K562 (cell line): ENCODE measurements around the gene TTC13. TPM values are rescaled to one million over a fixed set of nuclear protein-coding genes. Genes with fewer than 3 reads are reported as not detected.

Experiments used
- ATAC-seq: fragments of 200-7000 bp; cut with Tn5 transposase; 3 replicates; pipeline ENCODE4 v1.9.1; 2020; ENCODE audit warnings: moderate library complexity
- BruUV-seq: library from RNA; stranded (reverse); fragments of 400-500 nt; replicated peaks from 2 replicates; lab custom pipeline; 2021; lab: Mats Ljungman, UMichigan
- CTCF ChIA-PET: fragments of 300-600 bp; formaldehyde crosslinking; extraction: SDS; loops from one replicate; lab custom pipeline; 2021; ENCODE audit warnings: low intra/inter-chr PET ratio; lab: Yijun Ruan, JAX
- POLR2A ChIA-PET: fragments of 300-600, 350-650 bp; sonication (Branson Sonifier 250); formaldehyde crosslinking; extraction: SDS; loops from one replicate; lab custom pipeline; 2021; ENCODE audit warnings: antibody characterized with exemption, inconsistent platforms; lab: Yijun Ruan, JAX
- DNase-seq, 4 experiments: peaks; one replicate each; pipeline versions ENCODE4 v3.0.0 to v3.0.0-alpha.2; 2011 to 2018; ENCODE audit warnings: low spot score in 3 of 4, mixed read lengths in 3 of 4; ENCODE audit errors: extremely low read depth in 1 of 4
- FAIRE-seq: peaks from 2 replicates; lab custom pipeline; 2011; peaks lifted over from hg19 to GRCh38; lab: Jason Lieb, UNC
- H2AFZ ChIP-seq: 2 replicates; pipeline ENCODE4 v1.6.0; 2011; ENCODE audit warnings: low read depth, low read length, control low read depth, inconsistent platforms
- H3K27ac ChIP-seq: fragments of 200-600 bp; 3 replicates; pipeline ENCODE4 v1.8.0; 2011; ENCODE audit warnings: low read depth, mild to moderate bottlenecking, control low read depth, inconsistent platforms, low read length, moderate library complexity, mixed read lengths; ENCODE audit errors: extremely low read depth
- H3K27me3 ChIP-seq, 2 experiments: fragments of 300-600 bp in 1 of 2; 2 replicates in 1 of 2; 3 replicates in 1 of 2; pipeline versions ENCODE4 v1.6.0 to v1.8.0; 2011; ENCODE audit warnings: inconsistent platforms in 2 of 2, low read length in 2 of 2, mild to moderate bottlenecking in 1 of 2, mixed read lengths in 1 of 2, moderate library complexity in 1 of 2; ENCODE audit not compliant: control insufficient read depth in 2 of 2, insufficient read depth in 2 of 2
- H3K36me3 ChIP-seq: fragments of 300-600 bp; 3 replicates; pipeline ENCODE4 v1.8.0; 2011; ENCODE audit warnings: mild to moderate bottlenecking, low read length, inconsistent platforms; ENCODE audit not compliant: control insufficient read depth, insufficient read depth
- H3K4me1 ChIP-seq, 2 experiments: fragments of 200-600 bp in 1 of 2; replicated peaks in 1 of 2; 2 replicates in 1 of 2; 3 replicates in 1 of 2; pipeline versions ENCODE4 v1.5.1 to v1.8.0; 2011; ENCODE audit warnings: inconsistent platforms in 2 of 2, low read length in 2 of 2, mild to moderate bottlenecking in 1 of 2, mixed read lengths in 1 of 2, moderate library complexity in 1 of 2; ENCODE audit not compliant: control insufficient read depth in 2 of 2, insufficient read depth in 2 of 2
- H3K4me2 ChIP-seq: 2 replicates; pipeline ENCODE4 v1.6.1; 2011; ENCODE audit warnings: low read length, control low read depth, inconsistent platforms, mixed read lengths; ENCODE audit not compliant: insufficient read depth
- H3K4me3 ChIP-seq: fragments of 200-600 bp; sonication (generic), shearing (Covaris generic); 2 replicates; pipeline ENCODE4 v1.5.1; 2016; ENCODE audit warnings: control low read depth, inconsistent platforms
- H3K79me2 ChIP-seq: fragments of 200-600 bp; 3 replicates; pipeline ENCODE4 v1.8.0; 2011; ENCODE audit warnings: low read length, inconsistent platforms; ENCODE audit not compliant: control insufficient read depth, insufficient read depth
- H3K9ac ChIP-seq, 2 experiments: 2 replicates each; pipeline versions ENCODE4 v1.6.0 to v1.6.1; 2011; ENCODE audit warnings: low read depth in 2 of 2, low read length in 2 of 2, control low read depth in 1 of 2, inconsistent platforms in 1 of 2, mild to moderate bottlenecking in 1 of 2, mixed read lengths in 1 of 2; ENCODE audit not compliant: insufficient read depth in 1 of 2
- H3K9me1 ChIP-seq: one replicate; pipeline ENCODE4 v1.6.0; 2011; ENCODE audit warnings: inconsistent platforms, mild to moderate bottlenecking, low read length, moderate library complexity; ENCODE audit not compliant: control insufficient read depth, insufficient read depth
- H3K9me3 ChIP-seq: replicated peaks from 2 replicates; pipeline ENCODE4 v1.5.1; 2011; ENCODE audit warnings: low read depth, low read length, inconsistent platforms; ENCODE audit not compliant: control insufficient read depth, insufficient read depth
- H4K20me1 ChIP-seq: replicated peaks from 2 replicates; pipeline ENCODE4 v1.6.1; 2011; ENCODE audit warnings: low read length, inconsistent platforms, mixed read lengths; ENCODE audit not compliant: control insufficient read depth, insufficient read depth
- ADNP ChIP-seq: fragments of 200-800 bp; sonication (Bioruptor generic); IDR thresholded peaks from 2 replicates; pipeline ENCODE4 v1.6.1; 2016; ENCODE audit warnings: missing genetic modification characterization, missing compliant biosample characterization
- ATF1 ChIP-seq, 2 experiments: fragments of 450-650 bp in 1 of 2; IDR thresholded peaks; 2 replicates each; pipeline ENCODE4 v1.6.1; 2016; ENCODE audit warnings: missing compliant biosample characterization in 1 of 2, missing genetic modification characterization in 1 of 2
- CHD1 ChIP-seq: fragments of 200-600 bp; sonication (generic); IDR thresholded peaks from one replicate; pipeline ENCODE4 v1.6.1; 2012; ENCODE audit warnings: mild to moderate bottlenecking, moderate library complexity, low read length, inconsistent platforms
- CSDE1 ChIP-seq, 2 experiments: fragments of 450-650 bp; IDR thresholded peaks; 2 replicates each; pipeline ENCODE4 v1.6.1; 2016; ENCODE audit warnings: mild to moderate bottlenecking in 1 of 2
- DDX20 ChIP-seq: fragments of 450-650 bp; IDR thresholded peaks from 2 replicates; pipeline ENCODE4 v1.6.1; 2016; ENCODE audit warnings: missing genetic modification characterization, low read depth, mild to moderate bottlenecking, missing compliant biosample characterization, moderate library complexity
- EHMT2 ChIP-seq: fragments of 450-650 bp; IDR thresholded peaks from 2 replicates; pipeline ENCODE4 v1.6.1; 2018; ENCODE audit warnings: antibody characterized with exemption
- HNRNPUL1 ChIP-seq: fragments of 200-400 bp; formaldehyde crosslinking; IDR thresholded peaks from 2 replicates; pipeline ENCODE4 v1.6.1; 2017; ENCODE audit warnings: low read length
- MECOM ChIP-seq: fragments of 250-450 bp; sonication (Bioruptor Pico); IDR thresholded peaks from 2 replicates; pipeline ENCODE4 v1.8.0; 2022; ENCODE audit warnings: inconsistent platforms
- OTX1 ChIP-seq: fragments of 450-650 bp; formaldehyde crosslinking; IDR thresholded peaks from 2 replicates; pipeline ENCODE4 v1.4.0; 2022; ENCODE audit warnings: mild to moderate bottlenecking
- SAP30 ChIP-seq: fragments of 200-600 bp; sonication (generic); IDR thresholded peaks from 2 replicates; pipeline ENCODE4 v1.6.1; 2012; ENCODE audit warnings: borderline replicate concordance, low read depth, mild to moderate bottlenecking, moderate library complexity, low read length, control low read depth, inconsistent platforms; ENCODE audit not compliant: insufficient read depth, poor library complexity, severe bottlenecking
- TEAD4 ChIP-seq, 2 experiments: sonication (generic) in 1 of 2; formaldehyde crosslinking in 1 of 2; IDR thresholded peaks; 2 replicates each; pipeline versions ENCODE4 v1.6.1 to v1.8.0; 2012 to 2022; ENCODE audit warnings: borderline replicate concordance in 1 of 2, inconsistent platforms in 1 of 2, low read length in 1 of 2, mild to moderate bottlenecking in 1 of 2, missing genetic modification reagents in 1 of 2
- ZC3H11A ChIP-seq: IDR thresholded peaks from 2 replicates; pipeline ENCODE4 v1.6.1; 2012; ENCODE audit warnings: low read depth, low read length, improper control_type of control experiment
- ZKSCAN8 ChIP-seq: fragments of 200-800 bp; sonication (Bioruptor generic); IDR thresholded peaks from 2 replicates; pipeline ENCODE4 v1.6.1; 2016; ENCODE audit warnings: missing genetic modification characterization, missing compliant biosample characterization
- ZNF347 ChIP-seq: fragments of 450-650 bp; formaldehyde crosslinking; IDR thresholded peaks from 2 replicates; pipeline ENCODE4 v1.4.0; 2020; ENCODE audit warnings: low read depth, mild to moderate bottlenecking, moderate library complexity
- ZNF444 ChIP-seq: fragments of 250-450 bp; sonication (Bioruptor Pico); IDR thresholded peaks from 2 replicates; pipeline ENCODE4 v1.4.0; 2020; ENCODE audit warnings: mild to moderate bottlenecking, moderate library complexity
- ZNF644 ChIP-seq: fragments of 200-800 bp; sonication (Bioruptor generic); IDR thresholded peaks from 2 replicates; pipeline ENCODE4 v1.6.1; 2016; ENCODE audit warnings: low read depth, missing genetic modification characterization, missing compliant biosample characterization
- WGBS: fragments of 100-300 bp; shearing (Covaris generic); methylation state at CpG from one replicate; pipeline ENCODE4 v1.1.6; 2016; ENCODE audit warnings: low coverage, mixed read lengths; ENCODE audit not compliant: insufficient coverage; ENCODE audit errors: missing lambda C conversion rate; 5-methylcytosine and 5-hydroxymethylcytosine counted together
- in situ Hi-C: fragments of 300-500 bp; cut with MboI; formaldehyde crosslinking; loops from 4 replicates; pipeline ENCODE4 v1.15.0; 2018; ENCODE audit warnings: inconsistent platforms, mixed read lengths
- intact Hi-C: fragments of 100-400 bp; cut with micrococcal nuclease; formaldehyde crosslinking; loops from 2 replicates; pipeline ENCODE4 v1.14.2; 2022
- polyA plus RNA-seq, 8 experiments: library from polyadenylated mRNA; depleted of rRNA in 4 of 8; stranded (reverse) in 5 of 8; unstranded in 3 of 8; fragments of >200 nt; fragmentation: Nextera tagmentation in 2 of 8; fragmentation: Illumina TruSeq in 1 of 8; extraction: Ambion mirVana in 2 of 8; extraction: Trizol in 1 of 8; gene quantifications; 2 replicates each; pipeline versions ENCODE4 v1.2.1 to v1.2.3, GENCODE V29; 2011 to 2014; ENCODE audit warnings: inconsistent platforms in 1 of 8, missing spikeins in 1 of 8
- total RNA-seq, 7 experiments: library from RNA; depleted of rRNA in 6 of 7; stranded (reverse); fragments of >200 nt in 6 of 7; fragmentation: Illumina TruSeq in 2 of 7; extraction: Trizol in 2 of 7; gene quantifications; 2 replicates each; pipeline versions ENCODE4 v1.2.1 to v1.2.3, GENCODE V29; 2011 to 2021; ENCODE audit warnings: low replicate concordance in 1 of 7
- TF ChIP-seq, protein P1 (sequence below): fragments of 150-350 bp; IDR thresholded peaks from 2 replicates; pipeline ENCODE4 v1.6.1; 2014; ENCODE audit warnings: low read depth, mild to moderate bottlenecking, low read length, borderline replicate concordance
- TF ChIP-seq, protein P2 (sequence below): fragments of 150-350 bp; conservative IDR thresholded peaks from 2 replicates; pipeline ENCODE4 v1.6.1; 2014; ENCODE audit warnings: low read length

Gene TTC13
- total and polyA plus RNA-seq, 9 of the 15 experiments (the other 6 are each of a cell fraction or from before 2014, with no cell fraction given): 1.7 to 13.8 (median 9.6) TPM

DNA sequence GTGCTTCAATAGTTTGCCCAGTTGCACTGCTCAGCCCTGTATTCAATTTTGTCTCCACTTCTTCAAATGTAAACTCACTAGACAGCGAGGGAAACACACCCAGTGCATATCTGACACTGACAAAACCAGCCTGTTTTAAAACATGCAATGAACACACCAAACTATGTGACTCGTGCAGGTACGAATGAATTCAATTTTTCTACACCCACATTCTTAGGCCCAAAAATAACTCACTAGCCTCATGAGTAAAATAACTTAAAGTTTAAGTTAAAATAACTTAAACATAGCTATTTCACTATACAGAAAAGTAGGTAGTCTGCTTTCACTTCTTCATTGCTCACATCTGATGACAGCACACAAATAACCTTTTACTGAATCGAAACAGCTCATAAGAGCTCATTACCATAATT, 21.1 kb downstream of the TTC13 start:
- no peaks in the 10 kb centered on the region for H3K79me2 ChIP-seq
- no TSS peak for BruUV-seq
- in situ Hi-C loops: no loop called here
- H3K9me3 ChIP-seq: no peaks in the 10 kb centered on the region
- no peaks in the 10 kb centered on the region for H4K20me1 ChIP-seq
- DNase-seq: no peak
- FAIRE-seq: no peak
- ChIA-PET POLR2A (interaction anchor here (2.2 kb wide), 1 partner anchor 15 kb away, joined by 15 read pairs; no protein-coding TSS in a partner anchor), CTCF (no interaction called here)
- 0 out of 3 replicates have a peak, but pooled peaks cover 6% of the 10 kb centered on the region for H3K36me3 ChIP-seq
- no peak overlapping the region for H3K4me2 ChIP-seq
- H3K4me1 ChIP-seq: no peaks in the 10 kb centered on the region
- no peak for ATAC-seq
- H3K9ac ChIP-seq: no peak overlapping the region
- no peaks in the 10 kb centered on the region for H3K27me3 ChIP-seq
- no peak overlapping the region for H3K4me3 ChIP-seq
- H3K27ac ChIP-seq: no peak overlapping the region
- TF ChIP-seq TEAD4 (IDR thresholded peaks at IDR 0.05; ENCODE audit: low read length) (no peak), TEAD4 (CRISPR knock-in tag; IDR thresholded peaks at IDR 0.05; ENCODE audit: borderline replicate concordance) (no peak), ZNF444 (no peak), ZNF347 (CRISPR knock-in tag) (no peak), ZNF644 (tag) (no peak), SAP30 (no peak), ATF1 (CRISPR knock-in tag; IDR thresholded peaks at IDR 0.05) (no peak), ATF1 (tag; IDR thresholded peaks at IDR 0.05) (no peak), MECOM (CRISPR knock-in tag) (no peak), OTX1 (CRISPR knock-in tag) (no peak), CSDE1 (IDR thresholded peaks at IDR 0.05) (no peak), ZKSCAN8 (CRISPR knock-in tag) (no peak), ADNP (tag) (no peak), CHD1 (no peak), DDX20 (tag) (no peak), ZC3H11A (no peak), HNRNPUL1 (no peak), EHMT2 (no peak)
- TF ChIP-seq, protein P1, sequence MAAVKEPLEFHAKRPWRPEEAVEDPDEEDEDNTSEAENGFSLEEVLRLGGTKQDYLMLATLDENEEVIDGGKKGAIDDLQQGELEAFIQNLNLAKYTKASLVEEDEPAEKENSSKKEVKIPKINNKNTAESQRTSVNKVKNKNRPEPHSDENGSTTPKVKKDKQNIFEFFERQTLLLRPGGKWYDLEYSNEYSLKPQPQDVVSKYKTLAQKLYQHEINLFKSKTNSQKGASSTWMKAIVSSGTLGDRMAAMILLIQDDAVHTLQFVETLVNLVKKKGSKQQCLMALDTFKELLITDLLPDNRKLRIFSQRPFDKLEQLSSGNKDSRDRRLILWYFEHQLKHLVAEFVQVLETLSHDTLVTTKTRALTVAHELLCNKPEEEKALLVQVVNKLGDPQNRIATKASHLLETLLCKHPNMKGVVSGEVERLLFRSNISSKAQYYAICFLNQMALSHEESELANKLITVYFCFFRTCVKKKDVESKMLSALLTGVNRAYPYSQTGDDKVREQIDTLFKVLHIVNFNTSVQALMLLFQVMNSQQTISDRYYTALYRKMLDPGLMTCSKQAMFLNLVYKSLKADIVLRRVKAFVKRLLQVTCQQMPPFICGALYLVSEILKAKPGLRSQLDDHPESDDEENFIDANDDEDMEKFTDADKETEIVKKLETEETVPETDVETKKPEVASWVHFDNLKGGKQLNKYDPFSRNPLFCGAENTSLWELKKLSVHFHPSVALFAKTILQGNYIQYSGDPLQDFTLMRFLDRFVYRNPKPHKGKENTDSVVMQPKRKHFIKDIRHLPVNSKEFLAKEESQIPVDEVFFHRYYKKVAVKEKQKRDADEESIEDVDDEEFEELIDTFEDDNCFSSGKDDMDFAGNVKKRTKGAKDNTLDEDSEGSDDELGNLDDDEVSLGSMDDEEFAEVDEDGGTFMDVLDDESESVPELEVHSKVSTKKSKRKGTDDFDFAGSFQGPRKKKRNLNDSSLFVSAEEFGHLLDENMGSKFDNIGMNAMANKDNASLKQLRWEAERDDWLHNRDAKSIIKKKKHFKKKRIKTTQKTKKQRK: no peak
- TF ChIP-seq, protein P2, sequence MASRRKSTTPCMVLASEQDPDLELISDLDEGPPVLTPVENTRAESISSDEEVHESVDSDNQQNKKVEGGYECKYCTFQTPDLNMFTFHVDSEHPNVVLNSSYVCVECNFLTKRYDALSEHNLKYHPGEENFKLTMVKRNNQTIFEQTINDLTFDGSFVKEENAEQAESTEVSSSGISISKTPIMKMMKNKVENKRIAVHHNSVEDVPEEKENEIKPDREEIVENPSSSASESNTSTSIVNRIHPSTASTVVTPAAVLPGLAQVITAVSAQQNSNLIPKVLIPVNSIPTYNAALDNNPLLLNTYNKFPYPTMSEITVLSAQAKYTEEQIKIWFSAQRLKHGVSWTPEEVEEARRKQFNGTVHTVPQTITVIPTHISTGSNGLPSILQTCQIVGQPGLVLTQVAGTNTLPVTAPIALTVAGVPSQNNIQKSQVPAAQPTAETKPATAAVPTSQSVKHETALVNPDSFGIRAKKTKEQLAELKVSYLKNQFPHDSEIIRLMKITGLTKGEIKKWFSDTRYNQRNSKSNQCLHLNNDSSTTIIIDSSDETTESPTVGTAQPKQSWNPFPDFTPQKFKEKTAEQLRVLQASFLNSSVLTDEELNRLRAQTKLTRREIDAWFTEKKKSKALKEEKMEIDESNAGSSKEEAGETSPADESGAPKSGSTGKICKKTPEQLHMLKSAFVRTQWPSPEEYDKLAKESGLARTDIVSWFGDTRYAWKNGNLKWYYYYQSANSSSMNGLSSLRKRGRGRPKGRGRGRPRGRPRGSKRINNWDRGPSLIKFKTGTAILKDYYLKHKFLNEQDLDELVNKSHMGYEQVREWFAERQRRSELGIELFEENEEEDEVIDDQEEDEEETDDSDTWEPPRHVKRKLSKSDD: no peak
- H3K9me1 ChIP-seq: no peaks in the 10 kb centered on the region
- intact Hi-C loops: no loop called here
- no peak overlapping the region for H2AFZ ChIP-seq
- 56% methylated on average over 4 of the region's 4 CpGs for WGBS
